GM21528 (cell line): ENCODE data around the gene UBE2A.

ENCODE experiments used
- ATAC-seq: cut with Tn5 transposase; IDR thresholded peaks from one replicate; pipeline ENCODE4 v1.9.1; 2021; ENCODE audit warnings: mild to moderate bottlenecking, moderate library complexity; ENCODE audit not compliant: unreplicated experiment, low FRiP score

UBE2A gene

GRCh38 chrX:119606280-119607017 is 32.1 kb downstream of the UBE2A start, which contains the start of gene NKRF:
NKRF (minus strand) TSS chrX:119606424.
- peak; percentile 72 for ATAC-seq

GRCh38 chrX:119607018-119607389 is 32.6 kb downstream of the UBE2A start:
- no peak for ATAC-seq

GRCh38 chrX:119614776-119615175 is 40.4 kb downstream of the UBE2A start:
- ATAC-seq = no peak

- no peak for ATAC-seq
Measured at GRCh38 chrX:119617517-119618164, 43.3 kb downstream of the UBE2A start.

GRCh38 chrX:119618439-119618838 is 44.1 kb downstream of the UBE2A start:
- ATAC-seq = no peak

GRCh38 chrX:119622356-119623232 is 48.2 kb downstream of the UBE2A start:
- ATAC-seq = no peak

GRCh38 chrX:119624417-119624816 is 50.1 kb downstream of the UBE2A start:
- ATAC-seq = no peak

- ATAC-seq = no peak
Measured at GRCh38 chrX:119624951-119625668, 50.7 kb downstream of the UBE2A start.

- ATAC-seq = no peak
Measured at GRCh38 chrX:119625843-119626242, 51.5 kb downstream of the UBE2A start.
